ENCODE data around the gene ORMDL3. TPM values are rescaled to one million over a fixed set of nuclear protein-coding genes. Genes with fewer than 3 reads are reported as not detected.

Gene ORMDL3
- total RNA-seq, 1 experiment from 2014 or later = 58.6 TPM

DNA sequence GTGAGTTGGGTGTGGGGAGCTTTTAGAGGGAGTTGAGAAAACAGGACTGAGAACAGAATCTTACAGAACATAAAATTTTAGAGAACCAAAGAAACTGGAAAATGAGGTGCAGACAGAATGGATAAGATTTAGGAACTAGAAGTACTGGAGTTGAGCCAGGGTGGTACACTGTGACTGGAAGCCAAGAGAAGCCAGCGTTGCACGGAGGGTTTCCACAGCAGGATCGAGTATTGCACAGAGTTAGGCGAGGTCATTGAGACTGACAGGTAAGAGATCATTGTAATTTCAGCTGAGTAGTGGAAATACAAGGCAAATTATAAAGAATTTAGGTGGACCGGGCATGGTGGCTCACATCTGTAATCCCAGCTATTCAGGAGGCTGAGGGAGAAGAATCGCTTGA lies 42.0 kb upstream of the ORMDL3 start:
- Mint-ChIP-seq H3K9me3 (no peaks in the 10 kb centered on the region; a peak in 1 of 5 replicates), H3K4me3 (no peak overlapping the region), H3K4me1 (0 out of 4 replicates have a peak, but pooled peaks cover 0 to 4% of the 10 kb centered on the region in 2 experiments), H3K27ac (no peak overlapping the region), H3K36me3 (ENCODE audit: insufficient read depth in 1 of 3, low read depth in 3 of 3) (no peaks in the 10 kb centered on the region), H3K27me3 (ENCODE audit: low read depth) (peaks cover 49% of the 10 kb centered on the region)
- no peak overlapping the region for H3K23ac ChIP-seq (ENCODE audit: insufficient read length, low read depth, low read length)
- H4K91ac ChIP-seq (ENCODE audit: insufficient read length, low read depth, low read length) = no peak overlapping the region
- H3K9me3 ChIP-seq (ENCODE audit: control insufficient read depth, low read depth, low read length) = no peaks in the 10 kb centered on the region
- H2AFZ ChIP-seq (ENCODE audit: low read length) = no peak overlapping the region
- no peak overlapping the region for H2BK20ac ChIP-seq (ENCODE audit: low read depth, low read length, poor library complexity, severe bottlenecking)
- H4K5ac ChIP-seq (ENCODE audit: insufficient read length, low read depth, low read length) = no peak overlapping the region
- no peak overlapping the region for H3K27ac ChIP-seq (ENCODE audit: insufficient read length, low read depth, low read length)
- no peaks in the 10 kb centered on the region; the same call in 1 of the 2 replicates for H3K27me3 ChIP-seq (ENCODE audit: insufficient read depth, low read length)
- no peak overlapping the region for H3T11ph ChIP-seq (ENCODE audit: low read length)
- H3K23me2 ChIP-seq (ENCODE audit: insufficient read length, low read depth, low read length, poor library complexity, severe bottlenecking) = no peaks in the 10 kb centered on the region
- H3K9ac ChIP-seq (ENCODE audit: extremely low read depth, insufficient read length, low read length) = no peak overlapping the region
- no peaks in the 10 kb centered on the region for H4K20me1 ChIP-seq (ENCODE audit: control insufficient read depth, insufficient read depth, insufficient read length)
- H3K14ac ChIP-seq (ENCODE audit: insufficient read depth, low read length) = no peak overlapping the region
- no peak overlapping the region for H2AK5ac ChIP-seq (ENCODE audit: insufficient read length, low read length)
- no peak overlapping the region for H2BK120ac ChIP-seq (ENCODE audit: low read depth, low read length, poor library complexity, severe bottlenecking)
- no peak overlapping the region for H3K4ac ChIP-seq (ENCODE audit: low read depth, low read length)
- no peak overlapping the region for H3K56ac ChIP-seq (ENCODE audit: insufficient read length, low read depth, low read length)
- no peaks in the 10 kb centered on the region for H3K79me1 ChIP-seq (ENCODE audit: insufficient read depth, low read depth, low read length, poor library complexity, severe bottlenecking)
- TF ChIP-seq, protein P1, sequence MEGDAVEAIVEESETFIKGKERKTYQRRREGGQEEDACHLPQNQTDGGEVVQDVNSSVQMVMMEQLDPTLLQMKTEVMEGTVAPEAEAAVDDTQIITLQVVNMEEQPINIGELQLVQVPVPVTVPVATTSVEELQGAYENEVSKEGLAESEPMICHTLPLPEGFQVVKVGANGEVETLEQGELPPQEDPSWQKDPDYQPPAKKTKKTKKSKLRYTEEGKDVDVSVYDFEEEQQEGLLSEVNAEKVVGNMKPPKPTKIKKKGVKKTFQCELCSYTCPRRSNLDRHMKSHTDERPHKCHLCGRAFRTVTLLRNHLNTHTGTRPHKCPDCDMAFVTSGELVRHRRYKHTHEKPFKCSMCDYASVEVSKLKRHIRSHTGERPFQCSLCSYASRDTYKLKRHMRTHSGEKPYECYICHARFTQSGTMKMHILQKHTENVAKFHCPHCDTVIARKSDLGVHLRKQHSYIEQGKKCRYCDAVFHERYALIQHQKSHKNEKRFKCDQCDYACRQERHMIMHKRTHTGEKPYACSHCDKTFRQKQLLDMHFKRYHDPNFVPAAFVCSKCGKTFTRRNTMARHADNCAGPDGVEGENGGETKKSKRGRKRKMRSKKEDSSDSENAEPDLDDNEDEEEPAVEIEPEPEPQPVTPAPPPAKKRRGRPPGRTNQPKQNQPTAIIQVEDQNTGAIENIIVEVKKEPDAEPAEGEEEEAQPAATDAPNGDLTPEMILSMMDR (conservative IDR thresholded peaks at IDR 0.05) = no peak
- no peak for DNase-seq
- no peak overlapping the region for H4K8ac ChIP-seq (replicated peaks; ENCODE audit: insufficient read length, low read depth, low read length)
- H2BK15ac ChIP-seq (ENCODE audit: low read depth, low read length) = no peak overlapping the region
- no peak overlapping the region for H2BK12ac ChIP-seq (ENCODE audit: insufficient read length, low read depth, low read length)
- no peak overlapping the region for H3K4me2 ChIP-seq (ENCODE audit: insufficient read depth, insufficient read length, low read length)
- H3K79me2 ChIP-seq (ENCODE audit: insufficient read depth, low read length) = no peaks in the 10 kb centered on the region
- no peaks in the 10 kb centered on the region for H3K4me1 ChIP-seq (ENCODE audit: insufficient read depth, low read length)
- H2BK5ac ChIP-seq (ENCODE audit: insufficient read length, low read length) = no peak overlapping the region
- no peak overlapping the region for H3K18ac ChIP-seq (ENCODE audit: insufficient read length, low read depth, low read length)
- no CpG with 5 or more reads among the region's 6 CpGs for WGBS (ENCODE audit: extremely low coverage, insufficient read length, low lambda C conversion rate)

Measured in H9 (cell line).